GM11168 (cell line): Measurements from ENCODE around the gene CDKAL1.
"Not testable (repeated sequence)": the region's sequence is repeated elsewhere in the genome, so short reads cannot be mapped to it uniquely, and the experiment has no call there.

Source experiments
- in situ Hi-C: fragments of 300-500 bp; cut with MboI; formaldehyde crosslinking; loops from one replicate; pipeline ENCODE4 v1.12.0; 2022; ENCODE audit warnings: low sequenced_read_pairs; ENCODE audit not compliant: unreplicated experiment

The CDKAL1 gene

DNA sequence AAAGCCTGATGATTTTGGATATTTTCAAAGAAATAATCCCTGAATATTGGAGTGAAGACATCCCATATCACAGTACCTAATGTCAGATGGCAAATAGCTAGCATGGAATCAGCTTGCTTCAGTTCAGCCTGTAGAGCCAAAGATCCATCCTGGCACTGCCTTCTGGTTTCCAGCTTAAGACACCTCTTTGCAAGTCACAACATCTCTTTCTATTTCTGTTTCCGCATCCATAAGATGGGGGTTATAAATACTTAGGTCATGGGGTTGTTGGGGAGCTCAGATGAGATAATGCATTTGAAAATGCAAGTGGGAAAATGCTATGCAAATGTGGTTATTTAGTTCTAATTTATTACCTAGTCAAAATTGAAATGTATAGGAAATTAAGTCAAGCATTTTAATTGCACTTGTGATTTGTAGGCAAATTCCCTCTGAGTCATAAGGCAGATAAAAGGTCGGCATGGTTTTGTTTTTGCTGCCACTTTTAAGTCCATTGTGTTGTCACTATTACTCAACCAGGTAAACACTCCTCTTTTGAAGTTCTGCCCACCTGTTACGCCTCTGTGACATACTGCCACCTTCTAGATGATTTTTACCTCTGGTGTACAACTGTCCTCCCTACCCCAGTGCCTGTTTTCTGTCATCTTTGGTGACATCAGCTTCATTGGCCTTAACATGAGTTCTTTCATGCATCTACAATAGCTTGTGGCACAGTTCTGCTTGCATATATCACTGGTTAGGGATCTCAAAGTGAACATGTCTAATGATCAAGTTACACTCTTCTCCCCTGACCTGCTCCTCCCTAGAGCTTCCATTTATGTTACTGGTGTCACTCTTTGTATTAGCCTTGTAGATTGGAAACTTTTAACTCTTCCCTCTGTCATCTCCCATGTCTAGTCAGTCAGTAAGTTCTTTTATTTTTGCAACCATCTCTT lies 96.6 kb downstream of the CDKAL1 start:
- in situ Hi-C loops = no loop called here

DNA sequence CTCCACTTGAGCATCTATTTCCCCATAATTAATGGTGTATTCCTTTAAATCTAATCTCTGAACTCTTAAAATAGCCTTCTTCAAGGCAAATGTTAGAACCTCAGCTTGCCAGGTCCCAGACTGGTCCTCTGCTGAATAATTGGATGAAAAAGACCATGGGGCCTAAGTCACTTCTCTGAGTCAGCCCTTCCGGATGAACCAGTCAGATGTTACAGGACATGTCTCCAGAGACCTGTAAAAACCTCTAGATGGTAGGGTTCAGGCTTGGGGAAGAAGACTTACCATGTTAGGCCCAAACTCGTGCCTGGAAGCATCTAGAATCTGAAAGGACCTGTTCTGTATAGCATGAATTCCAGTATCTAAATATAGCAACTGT lies 97.3 kb downstream of the CDKAL1 start:
- in situ Hi-C loops = no loop called here

DNA sequence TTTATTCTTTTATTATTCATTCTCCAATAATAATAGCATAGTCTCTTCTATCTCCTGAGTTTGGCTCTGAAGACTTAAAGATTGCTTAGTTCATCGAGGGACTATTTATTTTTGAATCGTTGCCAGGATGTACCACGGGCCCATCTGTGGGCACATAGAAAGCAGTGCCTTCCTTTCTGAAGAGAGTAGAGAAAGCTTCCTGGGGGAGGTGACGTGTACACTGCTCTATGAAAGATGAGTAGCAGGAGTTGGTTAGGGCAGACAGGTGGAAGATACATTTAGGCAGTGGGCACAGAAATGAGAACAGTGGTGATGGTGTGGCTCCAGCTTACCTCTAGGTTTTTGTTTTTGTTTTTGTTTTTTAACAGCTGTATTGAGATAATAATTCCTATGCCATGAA lies 98.4 kb downstream of the CDKAL1 start:
- in situ Hi-C loops = no loop called here

DNA sequence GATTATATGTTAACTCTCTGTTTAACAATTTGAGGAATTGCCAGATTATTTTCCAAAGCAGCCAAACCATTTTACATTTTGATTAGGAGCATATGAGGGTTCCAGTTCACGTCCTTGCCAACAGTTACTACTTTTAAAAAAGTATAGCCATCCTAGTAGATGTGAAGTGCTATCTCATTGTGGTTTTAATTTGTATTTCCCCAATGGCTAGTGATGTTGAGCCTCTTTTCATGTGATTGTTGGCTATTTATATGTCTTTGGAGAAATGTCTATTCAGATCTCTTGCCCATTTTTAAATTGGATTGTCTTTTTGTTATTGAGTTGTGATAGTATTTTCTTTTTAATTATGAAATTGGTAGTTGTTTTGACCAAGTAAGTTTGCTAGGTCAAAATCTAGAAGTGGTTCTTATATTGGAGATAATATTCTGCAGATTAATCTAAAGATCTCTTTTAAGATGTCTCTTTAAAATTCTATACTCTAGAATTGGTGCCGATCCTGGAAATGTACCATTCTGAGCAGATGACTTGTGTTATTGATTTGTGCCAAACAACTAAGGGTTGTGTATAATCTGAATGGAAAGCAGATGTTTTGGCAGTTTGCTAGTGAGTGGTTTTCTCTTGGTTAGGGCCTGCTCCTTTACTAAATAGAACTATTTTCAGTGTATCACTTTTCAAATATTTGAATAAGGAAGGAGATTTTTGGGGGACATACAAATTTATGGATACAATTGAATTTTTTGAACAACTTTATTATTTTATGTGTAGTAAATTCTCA lies 99.5 kb downstream of the CDKAL1 start:
- in situ Hi-C loops = no loop called here

DNA sequence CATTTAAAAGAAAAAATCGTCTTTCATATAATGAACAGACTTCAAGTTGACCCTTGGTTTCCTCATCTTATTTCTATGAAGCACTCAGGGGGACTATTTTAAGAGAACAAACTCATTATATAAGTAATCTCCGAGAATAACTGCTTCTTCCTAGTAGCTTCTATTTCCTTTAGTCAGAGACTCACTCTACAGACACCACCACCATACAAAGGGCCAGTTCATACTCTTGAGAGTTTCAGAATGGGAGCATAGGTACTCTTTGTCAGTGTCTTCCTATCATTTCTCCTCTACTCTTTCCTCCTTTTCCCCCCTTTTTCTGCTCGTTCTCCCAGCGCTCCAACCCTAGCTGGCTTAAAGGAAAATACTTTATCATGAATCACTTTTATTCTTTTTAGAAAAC lies 104.9 kb downstream of the CDKAL1 start:
- in situ Hi-C loops = no loop called here

DNA sequence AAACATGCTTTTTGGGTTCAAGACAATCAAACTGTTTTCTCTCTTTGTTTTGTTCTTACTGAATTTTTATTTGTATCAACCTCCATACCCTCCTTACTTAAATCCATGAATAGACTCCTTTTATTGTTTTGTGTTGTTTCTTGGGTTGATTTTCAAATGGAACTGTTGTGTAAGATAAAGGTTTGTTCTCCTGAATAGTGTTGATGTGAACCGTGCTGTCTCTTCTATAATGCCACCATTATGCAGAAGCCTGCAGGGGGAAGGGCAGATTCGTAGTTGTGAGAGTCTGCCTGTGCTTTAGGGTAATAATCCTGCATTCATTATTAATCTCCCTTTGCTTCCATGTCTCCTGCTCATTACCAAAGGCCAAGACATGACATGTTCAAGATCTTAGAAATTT lies 105.9 kb downstream of the CDKAL1 start:
- in situ Hi-C loops = no loop called here

DNA sequence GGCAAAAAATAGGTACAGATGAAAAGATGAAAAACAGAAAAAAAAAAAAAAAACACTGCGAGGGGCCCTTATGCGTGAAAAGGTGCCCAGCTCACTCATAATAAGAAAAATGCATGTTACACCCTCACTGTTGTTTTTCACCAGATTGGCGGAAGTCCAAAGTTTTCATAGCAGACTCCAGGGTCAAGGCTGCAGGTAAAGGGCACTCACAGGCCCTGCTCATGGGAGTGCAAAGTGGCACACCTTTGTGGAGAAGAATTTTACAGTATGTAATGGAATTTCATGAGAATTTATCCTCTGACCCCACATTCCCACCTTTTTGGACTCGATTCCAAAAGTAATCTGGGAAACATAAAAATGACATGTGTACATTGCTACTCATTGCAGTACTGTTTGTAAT lies 108.2 kb downstream of the CDKAL1 start:
- in situ Hi-C loops = no loop called here

DNA sequence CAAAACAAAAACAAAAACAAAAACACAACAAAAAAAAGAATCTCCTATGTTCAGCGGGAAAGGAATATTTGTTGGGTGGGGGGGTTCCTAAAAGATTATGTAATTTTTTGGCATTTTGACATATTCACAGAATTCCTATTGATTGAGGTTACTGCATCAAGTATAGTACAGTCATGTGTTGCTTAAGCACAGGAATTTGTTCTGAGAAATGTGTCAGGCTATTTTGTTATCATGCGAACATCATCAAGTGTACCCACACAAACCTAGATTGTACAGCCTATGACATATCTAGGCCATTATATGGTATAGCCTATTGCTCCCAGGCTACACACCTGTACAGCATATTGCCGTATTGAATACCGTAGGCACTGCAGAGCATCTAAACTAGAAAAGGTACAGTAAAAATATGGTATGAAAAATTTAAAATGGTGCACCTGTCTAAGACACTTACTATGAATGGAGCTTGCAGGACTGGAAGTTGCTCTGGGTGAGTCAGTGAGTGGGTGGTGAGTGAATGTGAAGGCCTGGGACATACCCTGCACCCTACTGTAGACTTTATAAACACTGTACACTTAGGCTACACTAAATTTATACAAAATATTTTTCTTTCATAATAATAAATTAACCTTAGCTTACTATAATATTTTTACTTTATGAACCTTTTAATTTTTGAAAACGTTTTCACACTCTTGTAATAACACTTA lies 110.6 kb downstream of the CDKAL1 start:
- in situ Hi-C loops = no loop called here

DNA sequence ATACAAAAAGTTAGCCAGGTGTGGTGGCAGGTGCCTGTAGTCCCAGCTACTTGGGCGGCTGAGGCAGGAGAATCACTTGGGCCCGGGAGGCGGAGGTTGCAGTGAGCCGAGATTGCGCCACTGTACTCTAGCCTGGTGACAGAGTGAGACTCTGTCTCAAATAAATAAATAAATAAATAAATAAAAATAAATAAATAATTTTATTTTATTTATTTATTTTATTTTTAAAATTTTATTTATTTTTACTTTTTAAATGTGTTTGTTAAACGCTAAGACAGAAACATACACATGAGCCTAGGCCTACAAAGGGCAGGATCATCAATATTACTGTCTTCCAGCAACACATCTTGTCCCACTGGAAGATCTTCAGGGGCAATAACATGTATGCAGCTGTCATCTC lies 111.3 kb downstream of the CDKAL1 start:
- in situ Hi-C loops = not testable (repeated sequence)

DNA sequence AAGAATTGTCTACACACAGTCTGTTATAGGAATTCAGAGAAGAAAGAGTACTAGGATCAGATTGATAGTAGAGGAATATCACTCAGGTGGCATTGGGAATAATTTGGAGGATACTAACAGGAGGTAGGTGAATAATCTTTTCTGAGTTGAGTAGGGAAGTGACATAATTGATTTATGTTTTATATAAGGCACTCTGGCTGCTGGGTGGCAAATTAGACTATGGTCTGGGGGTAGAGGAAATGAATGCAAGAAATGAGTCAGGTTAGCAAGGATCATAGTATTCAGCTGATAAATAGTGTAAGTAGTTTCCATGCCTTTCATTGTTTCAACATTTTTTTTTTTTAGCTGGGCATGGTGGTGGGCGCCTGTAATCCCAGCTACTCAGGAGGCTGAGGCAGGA lies 113.3 kb downstream of the CDKAL1 start:
- in situ Hi-C loops = no loop called here

DNA sequence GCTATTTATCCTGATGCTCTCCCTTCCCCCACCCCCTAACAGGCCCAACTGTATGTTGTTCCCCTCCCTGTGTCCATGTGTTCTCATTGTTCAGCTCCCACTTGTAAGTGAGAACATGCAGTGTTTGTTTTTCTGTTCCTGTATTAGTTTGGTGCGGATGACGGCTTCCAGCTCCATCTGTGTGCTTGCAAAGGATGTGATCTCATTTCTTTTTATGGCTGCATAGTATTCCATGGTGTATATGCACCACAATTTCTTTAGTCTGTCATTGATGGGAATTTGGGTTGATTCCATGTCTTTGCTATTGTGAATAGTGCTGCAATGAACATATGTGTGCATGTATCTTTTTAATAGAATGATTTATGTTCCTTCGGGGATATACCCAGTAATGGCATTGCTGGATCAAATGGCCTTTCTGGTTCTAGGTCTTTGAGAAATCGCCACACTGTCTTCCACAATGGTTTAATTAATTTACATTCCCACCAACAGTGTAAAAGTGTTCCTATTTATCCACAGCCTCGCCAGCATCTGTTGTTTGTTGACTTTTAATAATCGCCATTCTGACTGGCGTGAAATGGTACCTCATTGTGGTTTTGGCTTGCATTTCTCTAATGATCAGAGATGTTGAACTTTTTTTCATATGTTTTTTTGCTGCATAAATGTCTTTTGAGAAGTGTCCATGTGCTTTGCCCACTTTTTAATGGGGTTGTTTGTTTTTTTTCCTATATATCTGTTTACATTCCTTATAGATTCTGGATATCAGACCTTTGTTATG lies 115.6 kb downstream of the CDKAL1 start:
- in situ Hi-C loops = not testable (repeated sequence)

DNA sequence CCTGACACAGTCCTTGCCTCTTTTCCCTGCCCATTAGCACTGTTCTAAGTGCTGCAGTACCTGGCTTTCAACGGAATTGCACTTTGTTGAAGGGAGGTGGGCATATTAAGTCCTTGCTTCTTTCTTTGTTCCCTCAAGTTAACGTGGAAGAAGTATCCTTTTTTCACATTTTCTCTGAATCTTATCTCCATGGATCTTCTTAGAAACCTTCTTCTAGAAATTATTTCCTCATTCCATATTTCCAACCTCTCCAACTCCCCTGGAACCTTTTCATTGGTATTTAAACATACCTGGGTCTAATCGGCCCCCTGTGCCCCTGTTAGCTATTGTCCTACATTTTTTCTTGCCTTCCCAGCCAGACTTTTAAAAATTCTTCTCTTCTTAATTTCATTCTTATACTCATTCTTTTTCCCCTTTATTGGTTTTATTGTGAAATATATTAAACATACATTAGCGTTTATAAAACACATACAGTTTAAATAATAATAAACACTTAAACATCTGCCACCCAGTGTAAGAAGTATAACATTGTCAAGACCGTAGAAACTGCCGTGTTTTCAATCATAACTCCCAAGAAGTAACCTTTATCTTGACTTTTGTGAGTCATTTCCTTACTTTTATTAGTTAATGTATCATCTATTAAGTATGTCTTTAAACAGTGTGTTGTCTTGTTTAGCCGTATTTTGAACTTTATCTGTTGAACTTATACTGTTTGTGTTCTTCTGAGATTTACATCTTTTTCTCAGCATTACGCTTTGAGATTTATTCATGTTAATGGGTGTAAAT lies 118.2 kb downstream of the CDKAL1 start:
- in situ Hi-C loops = no loop called here

DNA sequence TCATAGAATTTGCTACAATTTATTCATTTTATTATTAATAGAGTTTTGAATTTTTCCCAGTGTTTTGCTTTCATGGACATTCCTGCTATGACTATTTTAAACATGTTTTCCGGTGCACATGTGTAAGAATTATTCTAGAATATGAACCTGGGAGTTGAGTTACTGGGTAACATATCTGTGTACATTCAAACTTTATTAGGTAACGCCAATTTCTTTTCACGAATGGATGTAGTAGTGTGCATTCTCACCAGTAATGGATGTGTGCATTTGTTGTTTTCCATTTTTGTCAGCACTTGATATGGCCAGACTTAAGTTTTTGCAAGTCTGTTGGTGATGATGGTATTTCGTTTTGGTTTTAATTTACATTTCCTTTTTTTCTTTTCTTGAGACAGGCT lies 118.8 kb downstream of the CDKAL1 start:
- in situ Hi-C loops = no loop called here

DNA sequence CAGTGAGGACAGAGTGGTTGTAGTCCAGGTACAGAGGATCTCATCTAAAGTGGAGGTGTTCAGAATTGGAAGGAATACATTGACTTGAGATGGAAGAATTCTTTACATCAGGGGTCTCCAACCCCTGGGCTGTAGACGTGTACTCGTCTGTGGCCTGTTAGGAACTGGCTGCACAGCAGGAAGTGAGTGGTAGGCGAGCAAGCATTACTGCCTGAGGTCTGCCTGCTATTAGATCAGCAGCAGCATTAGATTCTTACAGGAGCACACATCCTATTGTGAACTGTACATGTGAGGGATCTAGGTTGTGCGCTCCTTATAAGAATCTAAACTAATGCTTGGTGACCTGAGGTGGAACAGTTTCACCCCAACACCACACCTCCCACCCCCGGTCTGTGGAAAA lies 121.1 kb downstream of the CDKAL1 start:
- in situ Hi-C loops = no loop called here

DNA sequence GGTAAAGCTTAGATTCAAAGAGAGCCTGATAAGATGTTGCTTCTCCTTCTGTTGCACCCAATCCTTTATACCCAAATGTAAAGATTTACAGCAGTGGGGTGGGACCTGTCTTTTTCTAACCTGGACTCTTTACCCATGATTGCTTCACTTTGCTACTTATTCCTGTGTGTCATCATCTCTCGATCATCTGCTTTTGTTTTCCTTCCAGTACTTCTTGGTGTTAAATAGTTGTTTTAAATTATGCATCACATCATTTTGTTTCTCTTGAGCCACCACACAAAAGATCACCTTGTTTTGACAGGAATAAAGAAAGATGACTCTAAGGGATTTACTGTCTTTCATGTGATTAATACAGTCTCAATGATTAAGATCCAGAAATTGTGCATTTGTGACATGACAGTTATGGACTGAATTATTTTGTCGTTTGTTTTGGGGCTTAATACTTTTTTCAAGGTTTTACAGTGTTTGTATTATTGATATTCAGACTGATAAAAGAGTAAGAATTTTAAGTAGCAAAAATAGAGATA lies 123.1 kb downstream of the CDKAL1 start:
- in situ Hi-C loops = no loop called here

DNA sequence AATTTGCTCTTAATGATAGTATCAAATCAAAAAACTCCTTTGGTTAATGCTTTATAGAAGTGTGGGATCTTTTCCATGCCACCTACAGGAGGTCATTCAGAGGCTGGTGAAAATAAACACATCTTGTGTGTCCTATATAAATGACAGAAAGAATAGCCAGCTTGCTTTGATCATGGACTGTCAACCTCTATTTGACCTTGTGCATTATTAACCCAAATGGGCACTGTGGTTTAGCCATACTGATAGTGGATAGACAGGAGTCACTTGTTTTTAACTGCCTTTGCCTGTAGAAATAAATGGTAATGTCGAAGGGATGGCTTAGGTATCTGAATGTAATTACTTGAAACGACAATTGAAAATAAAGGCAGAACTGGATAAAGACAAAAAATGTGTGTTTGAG lies 123.8 kb downstream of the CDKAL1 start:
- in situ Hi-C loops = no loop called here

DNA sequence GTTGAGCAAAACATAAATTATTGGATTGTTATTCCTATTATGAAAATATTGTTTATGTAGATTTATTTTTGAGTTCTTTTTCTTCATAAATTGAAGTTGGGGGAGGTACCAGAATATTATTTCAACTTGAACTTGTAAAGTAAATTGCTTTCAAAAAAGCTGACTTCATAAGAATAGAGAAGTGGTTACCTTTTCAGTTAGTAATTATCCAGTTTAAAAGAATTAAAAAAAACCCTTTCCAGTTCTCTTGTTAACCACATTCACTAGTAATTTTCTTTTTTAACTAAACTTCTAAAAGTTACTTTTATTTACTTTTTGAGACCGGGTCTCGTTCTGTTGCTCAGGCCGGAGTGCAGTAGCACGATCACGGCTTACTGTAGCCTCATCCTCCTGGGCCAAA lies 124.3 kb downstream of the CDKAL1 start:
- in situ Hi-C loops = no loop called here

DNA sequence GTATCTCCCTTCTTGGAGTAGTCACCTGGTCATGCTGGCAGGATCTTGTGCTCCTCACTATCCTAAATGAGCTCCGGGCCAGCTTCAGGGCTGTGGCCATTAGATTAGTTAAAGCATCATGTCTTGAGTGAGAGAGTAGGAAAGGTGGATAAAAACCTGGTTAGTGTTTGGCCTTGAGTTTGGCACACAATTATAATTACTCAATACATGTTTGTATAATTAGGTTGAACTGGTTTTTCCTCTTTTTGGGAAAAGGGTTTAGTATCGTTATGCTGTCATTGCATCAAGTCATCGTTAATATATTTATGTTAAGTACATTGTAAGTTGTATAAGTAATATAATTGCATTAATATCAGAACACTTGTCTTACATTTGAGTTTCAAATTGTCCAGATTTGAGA lies 126.3 kb downstream of the CDKAL1 start:
- in situ Hi-C loops = no loop called here

DNA sequence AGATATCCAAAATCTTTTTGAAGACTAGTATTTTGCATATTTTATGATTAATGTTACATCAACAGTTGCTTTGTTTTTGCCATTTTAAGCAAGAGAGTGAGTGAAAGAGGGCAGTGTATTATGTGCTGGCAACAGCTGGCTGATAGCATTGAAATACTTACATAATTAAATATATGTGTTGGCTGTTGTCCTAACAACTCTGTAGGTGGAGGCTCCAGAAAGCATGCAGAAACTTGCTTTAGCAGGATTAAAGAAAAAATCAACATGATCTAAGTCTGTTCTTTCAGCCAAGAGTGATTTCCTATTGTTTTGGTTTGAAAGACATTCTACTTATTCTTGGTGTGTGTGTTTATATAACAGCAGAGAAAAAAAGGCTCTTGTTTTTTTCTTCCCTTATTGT lies 127.5 kb downstream of the CDKAL1 start:
- in situ Hi-C loops = no loop called here
